HepG2 (cell line): ENCODE data around the gene CLEC18C. TPM values are rescaled to one million over a fixed set of nuclear protein-coding genes. Genes with fewer than 3 reads are reported as not detected.

ENCODE experiments used
- ADNP ChIP-seq: sonication (generic); formaldehyde crosslinking; IDR thresholded peaks from 2 replicates; pipeline ENCODE4 v1.4.0; 2020; ENCODE audit warnings: missing genetic modification reagents
- FOXK1 ChIP-seq: sonication (generic); formaldehyde crosslinking; IDR thresholded peaks from 2 replicates; pipeline ENCODE4 v1.4.0; 2020; ENCODE audit warnings: low read depth, missing genetic modification reagents, borderline replicate concordance
- HDAC1 ChIP-seq: sonication (generic); formaldehyde crosslinking; IDR thresholded peaks from 2 replicates; pipeline ENCODE4 v1.5.1; 2020; ENCODE audit warnings: mild to moderate bottlenecking, missing genetic modification reagents
- JARID2 ChIP-seq: sonication (generic); formaldehyde crosslinking; IDR thresholded peaks from 2 replicates; pipeline ENCODE4 v1.8.1; 2023; ENCODE audit warnings: missing genetic modification reagents, inconsistent platforms; ENCODE audit not compliant: insufficient replicate concordance
- KDM2A ChIP-seq: sonication (generic); formaldehyde crosslinking; IDR thresholded peaks from 2 replicates; pipeline ENCODE4 v1.4.0; 2020; ENCODE audit warnings: low read depth, missing genetic modification reagents, borderline replicate concordance
- KLF12 ChIP-seq: sonication (generic); formaldehyde crosslinking; IDR thresholded peaks from 2 replicates; pipeline ENCODE4 v1.4.0; 2020; ENCODE audit warnings: missing genetic modification reagents, borderline replicate concordance
- MEIS1 ChIP-seq: sonication (generic); formaldehyde crosslinking; IDR thresholded peaks from 2 replicates; pipeline ENCODE4 v1.9.0; 2021; ENCODE audit warnings: mild to moderate bottlenecking, missing genetic modification reagents, moderate library complexity, borderline replicate concordance
- NR2F1 ChIP-seq, 2 experiments: fragments of 450-650 bp in 1 of 2; formaldehyde crosslinking in 1 of 2; IDR thresholded peaks; 2 replicates each; pipeline versions ENCODE4 v1.5.0 to v1.6.1; 2016 to 2020; ENCODE audit warnings: mild to moderate bottlenecking in 1 of 2, missing compliant biosample characterization in 1 of 2, missing genetic modification reagents in 1 of 2, moderate library complexity in 1 of 2
- PAF1 ChIP-seq: IDR thresholded peaks from 2 replicates; pipeline ENCODE4 v1.6.1; 2016; ENCODE audit warnings: missing genetic modification reagents, missing compliant biosample characterization
- PRDM4 ChIP-seq: sonication (generic); formaldehyde crosslinking; IDR thresholded peaks from 2 replicates; pipeline ENCODE4 v1.9.0; 2021; ENCODE audit warnings: missing genetic modification reagents, borderline replicate concordance
- SALL1 ChIP-seq: sonication (generic); formaldehyde crosslinking; IDR thresholded peaks from 2 replicates; pipeline ENCODE4 v1.8.0; 2022; ENCODE audit warnings: mild to moderate bottlenecking, missing genetic modification reagents
- SCMH1 ChIP-seq: sonication (generic); formaldehyde crosslinking; IDR thresholded peaks from 2 replicates; pipeline ENCODE4 v1.9.0; 2021; ENCODE audit warnings: missing genetic modification reagents, mild to moderate bottlenecking, borderline replicate concordance
- TCF7 ChIP-seq: sonication (generic); IDR thresholded peaks from 2 replicates; pipeline ENCODE4 v1.6.1; 2016; ENCODE audit warnings: antibody characterized with exemption, low read depth
- TERF1 ChIP-seq: sonication (generic); formaldehyde crosslinking; IDR thresholded peaks from 2 replicates; pipeline ENCODE4 v1.8.0; 2022; ENCODE audit warnings: mild to moderate bottlenecking, missing genetic modification reagents, moderate library complexity
- U2AF1 ChIP-seq: fragments of 200-400 bp; formaldehyde crosslinking; optimal IDR thresholded peaks from 2 replicates; pipeline ENCODE3; 2017; ENCODE audit warnings: mild to moderate bottlenecking, low read depth, low read length
- U2AF2 ChIP-seq: fragments of 200-400 bp; formaldehyde crosslinking; IDR thresholded peaks from 2 replicates; pipeline ENCODE4 v1.6.1; 2017; ENCODE audit warnings: low read depth, mild to moderate bottlenecking, low read length
- ZBTB1 ChIP-seq: sonication (generic); formaldehyde crosslinking; IDR thresholded peaks from 2 replicates; pipeline ENCODE4 v1.4.0; 2020; ENCODE audit warnings: missing genetic modification reagents, borderline replicate concordance
- ZBTB37 ChIP-seq: sonication (generic); formaldehyde crosslinking; IDR thresholded peaks from 2 replicates; pipeline ENCODE4 v1.4.0; 2020; ENCODE audit warnings: mild to moderate bottlenecking, missing genetic modification reagents
- ZFYVE20 ChIP-seq: sonication (generic); formaldehyde crosslinking; IDR thresholded peaks from 2 replicates; pipeline ENCODE4 v1.8.0; 2023; ENCODE audit warnings: low read depth, mild to moderate bottlenecking, moderate library complexity, missing genetic modification reagents, borderline replicate concordance
- ZNF10 ChIP-seq: sonication (generic); formaldehyde crosslinking; IDR thresholded peaks from 2 replicates; pipeline ENCODE4 v1.4.0; 2020; ENCODE audit warnings: mild to moderate bottlenecking, low read depth, missing genetic modification reagents, borderline replicate concordance
- ZNF24 ChIP-seq: fragments of 450-650 bp; IDR thresholded peaks from 2 replicates; pipeline ENCODE4 v1.6.1; 2017; ENCODE audit warnings: antibody characterized with exemption, mild to moderate bottlenecking
- ZNF343 ChIP-seq: sonication (generic); formaldehyde crosslinking; IDR thresholded peaks from 2 replicates; pipeline ENCODE4 v1.4.0; 2020; ENCODE audit warnings: mild to moderate bottlenecking, missing genetic modification reagents
- ZNF619 ChIP-seq: sonication (generic); formaldehyde crosslinking; IDR thresholded peaks from 2 replicates; pipeline ENCODE4 v1.4.0; 2020; ENCODE audit warnings: mild to moderate bottlenecking, missing genetic modification reagents
- ZNF670 ChIP-seq: sonication (generic); formaldehyde crosslinking; IDR thresholded peaks from 2 replicates; pipeline ENCODE4 v1.8.0; 2022; ENCODE audit warnings: mild to moderate bottlenecking, missing genetic modification reagents, borderline replicate concordance
- ZNF703 ChIP-seq: sonication (generic); formaldehyde crosslinking; IDR thresholded peaks from 2 replicates; pipeline ENCODE4 v1.5.1; 2020; ENCODE audit warnings: missing genetic modification reagents, mild to moderate bottlenecking, moderate library complexity, borderline replicate concordance
- polyA plus RNA-seq, 8 experiments: library from polyadenylated mRNA; depleted of rRNA in 3 of 8; stranded (reverse) in 7 of 8; unstranded in 1 of 8; fragments of >200 nt; fragmentation: Illumina TruSeq in 4 of 8; extraction: Trizol in 4 of 8; gene quantifications; 2 replicates each; pipeline versions ENCODE4 v1.2.1 to v1.2.3, GENCODE V29; 2011 to 2016; ENCODE audit warnings: low read depth in 4 of 8, missing spikeins in 1 of 8, mixed read lengths in 1 of 8; ENCODE audit not compliant: insufficient read depth in 1 of 8
- total RNA-seq, 5 experiments: library from RNA; depleted of rRNA; stranded (reverse); fragments of >200 nt; fragmentation: Illumina TruSeq; extraction: Trizol; gene quantifications; 2 replicates each; pipeline ENCODE4 v1.2.3, GENCODE V29; 2016; ENCODE audit warnings: low read depth in 1 of 5

The CLEC18C gene
- total and polyA plus RNA-seq, 2 of the 13 experiments (the other 11 are each of a cell fraction or from before 2014, with no cell fraction given), result 0.15 to 0.29 TPM

GRCh38 chr16:70157477-70158260 lies 15.9 kb upstream of the CLEC18C start (continued):
- TF ChIP-seq ZNF10 (CRISPR knock-in tag), result no peak
- TF ChIP-seq NR2F1 (CRISPR knock-in tag; IDR thresholded peaks at IDR 0.05), result peak in 1 of 2 experiments; percentile 75; a peak in 3 of 4 replicates
- TF ChIP-seq KLF12, result peak; percentile 44; the same call in 1 of the 2 replicates
- no peak for TF ChIP-seq JARID2 (CRISPR knock-in tag)
- peak; percentile 90 for TF ChIP-seq MEIS1 (CRISPR knock-in tag)
- TF ChIP-seq TERF1 (CRISPR knock-in tag), result no peak
- no peak for TF ChIP-seq TCF7
- TF ChIP-seq ZBTB37 (CRISPR knock-in tag), result no peak
- TF ChIP-seq KDM2A (CRISPR knock-in tag), result peak; percentile 41; the same call in 1 of the 2 replicates
- no peak; the same call in 1 of the 2 replicates for TF ChIP-seq ZNF343 (CRISPR knock-in tag)
- no peak for TF ChIP-seq SCMH1 (CRISPR knock-in tag)
- no peak for TF ChIP-seq ZFYVE20 (CRISPR knock-in tag)
- TF ChIP-seq ZBTB1 (CRISPR knock-in tag), result 0 out of 2 replicates have a peak, but pooled peaks have one; percentile 28
- TF ChIP-seq ADNP (CRISPR knock-in tag), result no peak; the same call in 1 of the 2 replicates
- TF ChIP-seq FOXK1, result peak; percentile 83
- peak; percentile 54; the same call in 1 of the 2 replicates for TF ChIP-seq ZNF24
- peak; percentile 90 for TF ChIP-seq HDAC1 (CRISPR knock-in tag)
- peak; percentile 96 for TF ChIP-seq SALL1 (CRISPR knock-in tag)
- TF ChIP-seq ZNF619 (CRISPR knock-in tag), result peak; percentile 81
- no peak; the same call in 1 of the 2 replicates for TF ChIP-seq ZNF703 (CRISPR knock-in tag)
- no peak for TF ChIP-seq ZNF670 (CRISPR knock-in tag)
- TF ChIP-seq U2AF2, result no peak
- no peak for TF ChIP-seq PAF1
- no peak for TF ChIP-seq PRDM4 (CRISPR knock-in tag)
- peak; percentile 63 for TF ChIP-seq U2AF1
